IMR-90 (cell line): Measurements from ENCODE around the gene PTPN5.

Experiments used
- POLR2A ChIP-seq: IDR thresholded peaks from 2 replicates; pipeline ENCODE4 v1.6.1; 2012; ENCODE audit warnings: mild to moderate bottlenecking, low read depth, low read length
- TF ChIP-seq, protein P1 (sequence below): conservative IDR thresholded peaks from 2 replicates; pipeline ENCODE4 v1.5.1; 2012; ENCODE audit warnings: mild to moderate bottlenecking, low read depth, low read length, improper control_type of control experiment
- TF ChIP-seq, protein P2 (sequence below): fragments of 150-350 bp; IDR thresholded peaks from 2 replicates; pipeline ENCODE4 v1.6.1; 2016; ENCODE audit warnings: low read depth, mild to moderate bottlenecking, low read length, moderate library complexity, borderline replicate concordance

- TF ChIP-seq, protein P1, sequence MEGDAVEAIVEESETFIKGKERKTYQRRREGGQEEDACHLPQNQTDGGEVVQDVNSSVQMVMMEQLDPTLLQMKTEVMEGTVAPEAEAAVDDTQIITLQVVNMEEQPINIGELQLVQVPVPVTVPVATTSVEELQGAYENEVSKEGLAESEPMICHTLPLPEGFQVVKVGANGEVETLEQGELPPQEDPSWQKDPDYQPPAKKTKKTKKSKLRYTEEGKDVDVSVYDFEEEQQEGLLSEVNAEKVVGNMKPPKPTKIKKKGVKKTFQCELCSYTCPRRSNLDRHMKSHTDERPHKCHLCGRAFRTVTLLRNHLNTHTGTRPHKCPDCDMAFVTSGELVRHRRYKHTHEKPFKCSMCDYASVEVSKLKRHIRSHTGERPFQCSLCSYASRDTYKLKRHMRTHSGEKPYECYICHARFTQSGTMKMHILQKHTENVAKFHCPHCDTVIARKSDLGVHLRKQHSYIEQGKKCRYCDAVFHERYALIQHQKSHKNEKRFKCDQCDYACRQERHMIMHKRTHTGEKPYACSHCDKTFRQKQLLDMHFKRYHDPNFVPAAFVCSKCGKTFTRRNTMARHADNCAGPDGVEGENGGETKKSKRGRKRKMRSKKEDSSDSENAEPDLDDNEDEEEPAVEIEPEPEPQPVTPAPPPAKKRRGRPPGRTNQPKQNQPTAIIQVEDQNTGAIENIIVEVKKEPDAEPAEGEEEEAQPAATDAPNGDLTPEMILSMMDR: no peak
- TF ChIP-seq POLR2A: no peak
- TF ChIP-seq, protein P2, sequence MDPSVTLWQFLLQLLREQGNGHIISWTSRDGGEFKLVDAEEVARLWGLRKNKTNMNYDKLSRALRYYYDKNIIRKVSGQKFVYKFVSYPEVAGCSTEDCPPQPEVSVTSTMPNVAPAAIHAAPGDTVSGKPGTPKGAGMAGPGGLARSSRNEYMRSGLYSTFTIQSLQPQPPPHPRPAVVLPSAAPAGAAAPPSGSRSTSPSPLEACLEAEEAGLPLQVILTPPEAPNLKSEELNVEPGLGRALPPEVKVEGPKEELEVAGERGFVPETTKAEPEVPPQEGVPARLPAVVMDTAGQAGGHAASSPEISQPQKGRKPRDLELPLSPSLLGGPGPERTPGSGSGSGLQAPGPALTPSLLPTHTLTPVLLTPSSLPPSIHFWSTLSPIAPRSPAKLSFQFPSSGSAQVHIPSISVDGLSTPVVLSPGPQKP: no peak
Measured at GRCh38 chr11:18699848-18700261, 91.7 kb downstream of the PTPN5 start.
